ENCODE data around the gene VWA5B2.

Gene VWA5B2

GRCh38 chr3:184282941-184283340, 53.6 kb downstream of the VWA5B2 start:
- no peaks in the 10 kb centered on the region for H3K9me3 Mint-ChIP-seq
- H3K27ac Mint-ChIP-seq = no peak overlapping the region
- no peak overlapping the region for H3K4me3 Mint-ChIP-seq
- no peaks in the 10 kb centered on the region for H3K36me3 Mint-ChIP-seq (ENCODE audit: low read depth)
- peaks cover 4% of the 10 kb centered on the region for H3K4me1 Mint-ChIP-seq
- H3K27me3 Mint-ChIP-seq (ENCODE audit: low read depth) = peaks cover 73% of the 10 kb centered on the region
- no peak for TF ChIP-seq CTCF (IDR thresholded peaks at IDR 0.05; ENCODE audit: unreplicated experiment in 3 of 3)

GRCh38 chr3:184283681-184284080, 54.3 kb downstream of the VWA5B2 start:
- no peak for TF ChIP-seq CTCF (IDR thresholded peaks at IDR 0.05; ENCODE audit: unreplicated experiment in 3 of 3)
- Mint-ChIP-seq H3K36me3 (ENCODE audit: low read depth) (no peaks in the 10 kb centered on the region), H3K27me3 (ENCODE audit: low read depth) (peaks cover 67% of the 10 kb centered on the region), H3K9me3 (no peaks in the 10 kb centered on the region), H3K4me3 (no peak overlapping the region), H3K4me1 (peaks cover 4% of the 10 kb centered on the region), H3K27ac (no peak overlapping the region)

GRCh38 chr3:184284696-184285095, 55.3 kb downstream of the VWA5B2 start:
- Mint-ChIP-seq H3K4me3 (no peak overlapping the region), H3K36me3 (ENCODE audit: low read depth) (no peaks in the 10 kb centered on the region), H3K27me3 (ENCODE audit: low read depth) (peaks cover 65% of the 10 kb centered on the region), H3K9me3 (no peaks in the 10 kb centered on the region), H3K27ac (no peak overlapping the region), H3K4me1 (peaks cover 4% of the 10 kb centered on the region)
- peak; percentile 14 to 43 (median 15) for TF ChIP-seq CTCF (IDR thresholded peaks at IDR 0.05; ENCODE audit: unreplicated experiment in 3 of 3)

GRCh38 chr3:184289426-184289938, 60.1 kb downstream of the VWA5B2 start:
- Mint-ChIP-seq H3K36me3 (ENCODE audit: low read depth) (no peaks in the 10 kb centered on the region), H3K27ac (no peak overlapping the region), H3K4me3 (no peak overlapping the region), H3K9me3 (no peaks in the 10 kb centered on the region), H3K4me1 (peaks cover 4% of the 10 kb centered on the region), H3K27me3 (ENCODE audit: low read depth) (peaks cover 38% of the 10 kb centered on the region)
- peak; percentile 19 to 52 (median 31) for TF ChIP-seq CTCF (IDR thresholded peaks at IDR 0.05; ENCODE audit: unreplicated experiment in 3 of 3)

GRCh38 chr3:184290331-184290730, 60.9 kb downstream of the VWA5B2 start:
- Mint-ChIP-seq H3K4me1 (no peaks in the 10 kb centered on the region), H3K27ac (no peak overlapping the region), H3K36me3 (ENCODE audit: low read depth) (no peaks in the 10 kb centered on the region), H3K4me3 (no peak overlapping the region), H3K9me3 (no peaks in the 10 kb centered on the region), H3K27me3 (ENCODE audit: low read depth) (peaks cover 41% of the 10 kb centered on the region)
- no peak for TF ChIP-seq CTCF (IDR thresholded peaks at IDR 0.05; ENCODE audit: unreplicated experiment in 3 of 3)

- Mint-ChIP-seq H3K4me1 (no peaks in the 10 kb centered on the region), H3K27ac (no peak overlapping the region), H3K9me3 (no peaks in the 10 kb centered on the region), H3K4me3 (no peak overlapping the region), H3K36me3 (ENCODE audit: low read depth) (no peaks in the 10 kb centered on the region), H3K27me3 (ENCODE audit: low read depth) (peaks cover 39% of the 10 kb centered on the region)
- no peak for TF ChIP-seq CTCF (IDR thresholded peaks at IDR 0.05; ENCODE audit: unreplicated experiment in 3 of 3)
These were observed 61.8 kb downstream of the VWA5B2 start for GRCh38 chr3:184291044-184291737.

Measured in nephron (organoid).